NCI-H82 (cell line): ENCODE data around the gene RNF40.

Experiments used
- DNase-seq: peaks from one replicate; lab custom pipeline; 2025; lab: John Stamatoyannopoulos, UW

The RNF40 gene

DNA sequence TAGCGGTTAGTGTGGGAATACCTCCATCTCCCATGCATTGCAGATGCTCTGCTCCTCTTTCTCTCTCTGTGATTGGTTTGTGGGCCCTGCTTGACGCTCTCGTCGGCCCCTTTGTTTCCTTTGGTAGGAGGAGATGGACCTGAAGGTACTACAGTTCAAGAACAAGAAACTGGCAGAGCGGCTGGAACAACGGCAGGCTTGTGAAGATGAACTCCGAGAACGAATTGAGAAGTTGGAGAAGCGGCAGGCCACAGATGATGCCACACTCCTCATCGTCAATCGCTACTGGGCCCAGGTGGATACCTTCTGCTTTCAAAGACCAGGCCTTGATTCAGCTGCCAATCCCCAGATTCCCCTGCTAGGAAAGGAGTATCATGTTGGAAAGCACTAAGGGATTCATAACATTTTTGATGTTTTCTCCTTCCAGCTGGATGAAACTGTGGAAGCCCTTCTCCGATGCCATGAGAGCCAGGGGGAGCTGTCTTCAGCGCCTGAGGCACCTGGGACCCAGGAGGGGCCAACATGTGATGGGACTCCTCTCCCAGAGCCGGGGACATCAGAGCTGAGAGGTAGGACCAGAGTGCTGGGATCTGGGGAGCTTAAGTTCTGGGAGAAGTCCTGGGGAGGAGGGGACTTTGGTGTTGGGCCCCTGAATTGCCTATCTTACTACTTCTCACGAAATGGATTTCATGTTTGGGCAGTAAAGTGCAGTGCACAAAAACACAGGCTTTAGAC lies 1.0 kb downstream of the RNF40 start:
- no peak for DNase-seq

DNA sequence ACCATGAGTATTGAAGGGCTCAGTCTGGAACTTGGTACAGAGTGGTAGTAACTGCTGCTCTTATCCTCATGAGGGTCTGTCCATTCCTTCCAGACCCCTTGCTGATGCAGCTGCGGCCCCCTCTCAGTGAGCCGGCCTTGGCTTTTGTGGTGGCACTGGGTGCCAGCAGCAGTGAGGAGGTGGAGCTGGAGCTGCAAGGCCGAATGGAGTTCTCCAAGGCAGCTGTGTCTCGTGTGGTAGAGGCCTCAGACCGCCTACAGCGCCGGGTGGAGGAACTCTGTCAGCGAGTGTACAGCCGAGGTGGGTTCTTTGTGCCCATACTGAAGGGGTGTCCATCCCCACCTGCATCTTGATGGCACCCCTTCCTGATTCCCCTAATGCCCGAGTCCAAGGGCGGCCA lies 2.0 kb downstream of the RNF40 start:
- no peak for DNase-seq

DNA sequence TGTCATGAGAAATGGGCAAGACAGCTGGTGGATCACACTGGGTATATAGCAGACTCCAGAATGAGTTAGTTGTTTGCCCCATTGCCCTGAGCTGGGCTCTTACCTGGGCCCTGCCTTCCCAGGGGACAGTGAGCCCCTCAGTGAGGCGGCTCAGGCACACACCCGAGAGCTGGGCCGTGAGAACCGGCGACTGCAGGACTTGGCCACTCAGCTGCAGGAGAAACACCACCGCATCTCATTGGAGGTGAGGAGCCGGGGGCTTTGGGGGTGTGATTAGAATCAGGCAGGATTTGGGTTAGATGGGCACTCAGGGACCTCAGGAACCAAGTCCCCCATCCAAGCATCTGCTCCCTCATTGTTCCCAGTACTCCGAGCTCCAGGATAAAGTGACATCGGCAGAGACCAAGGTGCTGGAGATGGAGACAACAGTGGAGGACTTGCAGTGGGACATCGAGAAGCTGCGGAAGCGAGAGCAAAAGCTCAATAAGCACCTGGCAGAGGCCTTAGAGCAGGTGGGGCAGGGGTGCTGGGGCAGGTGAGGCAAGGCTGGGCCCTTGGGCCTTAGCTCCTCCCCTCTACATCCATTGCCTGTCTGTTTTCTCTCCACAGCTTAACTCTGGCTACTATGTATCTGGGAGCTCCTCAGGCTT lies 2.8 kb downstream of the RNF40 start:
- no peak for DNase-seq

DNA sequence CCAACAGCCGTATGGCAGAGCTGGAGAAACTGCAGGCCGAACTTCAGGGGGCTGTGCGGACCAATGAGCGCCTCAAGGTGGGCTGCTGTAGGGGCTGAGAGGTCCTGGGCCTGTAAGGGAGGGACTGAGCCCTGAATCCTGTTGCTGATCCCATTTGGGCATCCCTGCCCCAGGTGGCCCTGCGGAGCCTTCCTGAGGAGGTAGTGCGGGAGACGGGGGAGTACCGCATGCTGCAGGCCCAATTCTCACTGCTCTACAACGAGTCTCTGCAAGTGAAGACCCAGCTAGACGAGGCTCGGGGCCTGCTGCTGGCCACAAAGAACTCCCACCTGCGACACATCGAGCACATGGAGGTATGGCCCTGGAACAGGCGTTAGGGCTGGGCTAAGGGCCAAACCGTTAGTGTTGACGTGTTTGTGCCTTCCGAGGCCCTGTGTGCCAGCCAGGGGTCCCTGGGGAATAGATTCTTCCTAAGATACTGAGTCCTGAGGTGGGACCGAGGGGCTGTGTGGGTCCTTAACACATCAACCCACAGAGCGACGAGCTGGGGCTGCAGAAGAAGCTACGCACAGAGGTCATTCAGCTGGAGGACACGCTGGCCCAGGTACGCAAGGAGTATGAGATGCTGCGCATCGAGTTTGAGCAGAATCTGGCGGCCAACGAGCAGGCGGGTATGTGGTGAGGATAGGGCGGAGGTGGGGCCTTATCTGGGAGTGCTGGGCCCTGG lies 4.2 kb downstream of the RNF40 start:
- DNase-seq: no peak

DNA sequence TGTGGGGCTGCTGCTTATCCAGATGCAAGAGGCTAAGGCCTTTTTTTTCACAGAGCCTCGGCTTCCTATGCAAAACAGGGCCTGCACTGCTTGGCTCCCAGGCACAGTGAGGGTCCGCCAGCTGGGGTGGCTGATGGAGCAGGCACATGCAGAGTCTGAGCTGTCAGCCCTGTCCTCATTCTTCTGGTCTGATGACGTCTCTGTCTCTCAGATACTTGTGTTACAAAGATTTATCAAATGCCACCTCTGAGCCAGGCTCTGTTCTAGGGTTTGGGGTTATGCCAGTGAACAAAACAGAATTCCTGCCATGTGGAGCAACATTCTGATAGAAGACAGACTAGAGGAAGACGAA lies 4.8 kb downstream of the RNF40 start:
- no peak for DNase-seq

DNA sequence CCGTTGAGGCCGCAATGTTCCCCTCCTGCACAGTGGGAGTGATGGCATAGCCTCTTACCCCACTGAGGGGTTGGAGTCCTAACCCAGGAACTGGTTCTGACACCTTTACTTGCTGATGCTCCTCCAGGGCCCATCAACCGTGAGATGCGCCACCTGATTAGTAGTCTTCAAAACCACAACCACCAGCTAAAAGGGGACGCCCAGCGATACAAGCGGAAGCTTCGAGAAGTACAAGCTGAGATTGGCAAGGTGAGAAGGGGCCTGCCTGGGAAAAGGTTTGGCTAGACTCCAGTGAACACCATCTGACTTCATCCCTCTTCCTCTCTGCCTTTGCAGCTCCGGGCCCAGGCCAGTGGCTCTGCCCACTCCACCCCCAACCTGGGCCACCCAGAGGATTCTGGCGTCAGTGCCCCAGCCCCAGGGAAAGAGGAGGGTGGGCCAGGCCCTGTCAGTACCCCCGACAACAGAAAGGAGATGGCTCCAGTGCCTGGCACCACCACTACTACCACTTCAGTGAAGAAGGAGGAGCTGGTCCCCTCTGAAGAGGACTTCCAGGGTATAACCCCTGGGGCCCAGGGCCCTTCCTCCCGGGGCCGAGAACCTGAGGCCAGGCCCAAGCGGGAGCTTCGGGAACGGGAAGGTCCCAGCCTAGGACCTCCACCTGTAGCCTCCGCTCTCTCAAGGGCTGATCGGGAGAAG lies 5.8 kb downstream of the RNF40 start:
- no peak for DNase-seq

DNA sequence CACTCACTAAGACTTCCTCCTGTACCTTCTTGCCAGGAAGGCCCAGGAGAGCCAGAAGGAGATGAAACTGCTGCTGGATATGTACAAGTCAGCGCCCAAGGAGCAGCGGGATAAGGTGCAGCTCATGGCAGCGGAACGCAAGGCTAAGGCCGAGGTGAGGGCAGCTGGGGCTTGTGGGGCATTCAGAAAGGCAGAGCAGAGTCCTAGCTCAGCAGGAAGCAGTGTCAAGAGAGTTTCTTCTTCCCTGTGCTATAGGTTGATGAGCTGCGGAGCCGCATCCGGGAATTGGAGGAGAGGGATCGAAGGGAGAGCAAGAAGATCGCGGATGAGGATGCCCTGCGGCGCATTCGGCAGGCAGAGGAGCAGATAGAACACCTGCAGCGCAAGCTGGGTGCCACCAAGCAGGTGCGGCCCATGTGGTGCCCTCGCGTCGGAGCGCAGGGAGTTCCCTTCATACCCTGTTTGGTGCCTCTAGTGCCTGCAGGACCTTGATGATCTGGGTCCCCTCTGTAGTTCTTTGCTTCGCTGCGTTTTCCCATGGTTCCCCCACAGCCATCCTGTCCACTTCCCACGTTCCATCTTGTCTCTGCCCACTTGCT lies 6.6 kb downstream of the RNF40 start:
- DNase-seq: no peak

DNA sequence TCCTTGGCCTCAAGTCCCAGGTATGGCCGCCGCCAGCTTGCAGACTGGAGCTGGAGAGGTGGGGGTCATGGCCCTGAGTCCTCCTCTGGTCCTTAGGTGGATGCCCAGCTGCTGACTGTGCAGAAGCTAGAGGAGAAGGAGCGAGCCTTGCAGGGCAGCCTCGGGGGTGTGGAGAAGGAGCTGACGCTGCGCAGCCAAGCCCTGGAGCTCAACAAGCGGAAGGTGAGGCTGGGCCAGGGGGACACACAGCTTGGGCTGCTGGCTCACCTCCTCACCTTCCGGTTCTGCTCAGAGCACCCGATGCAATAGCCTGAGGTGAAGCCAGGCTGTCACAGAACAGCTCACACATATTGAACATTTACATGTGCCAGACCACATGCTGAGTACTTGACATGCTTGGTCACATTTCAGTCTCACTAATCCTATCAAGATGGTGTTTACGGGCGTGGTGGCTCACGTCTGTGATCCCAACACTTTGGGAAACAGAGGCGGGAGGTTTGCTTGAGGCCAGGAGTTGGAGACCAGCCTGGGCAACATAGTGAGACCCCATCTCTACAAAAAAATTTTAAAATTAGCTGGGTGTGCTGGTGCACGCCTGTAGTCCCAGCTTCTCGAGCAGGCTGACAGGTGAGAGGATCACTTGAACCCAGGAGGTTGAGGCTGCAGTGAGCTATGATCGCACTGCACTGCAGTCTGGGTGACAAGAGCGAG lies 7.4 kb downstream of the RNF40 start:
- no peak for DNase-seq

DNA sequence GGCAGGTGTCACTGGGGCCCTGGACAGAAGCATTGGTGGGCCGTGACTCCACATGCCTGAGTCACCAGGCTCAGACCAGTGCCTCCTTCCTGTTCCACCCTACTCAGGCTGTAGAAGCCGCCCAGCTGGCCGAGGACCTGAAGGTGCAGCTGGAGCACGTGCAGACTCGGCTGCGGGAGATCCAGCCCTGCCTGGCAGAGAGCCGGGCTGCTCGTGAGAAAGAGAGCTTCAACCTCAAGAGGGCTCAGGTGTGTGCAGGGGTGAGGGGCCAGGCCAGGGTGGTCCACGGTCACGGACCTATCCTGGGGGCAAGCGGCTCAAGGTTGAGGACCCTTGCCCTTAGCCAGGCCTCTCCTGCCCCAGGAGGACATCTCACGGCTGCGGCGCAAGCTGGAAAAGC lies 9.6 kb downstream of the RNF40 start:
- no peak for DNase-seq

DNA sequence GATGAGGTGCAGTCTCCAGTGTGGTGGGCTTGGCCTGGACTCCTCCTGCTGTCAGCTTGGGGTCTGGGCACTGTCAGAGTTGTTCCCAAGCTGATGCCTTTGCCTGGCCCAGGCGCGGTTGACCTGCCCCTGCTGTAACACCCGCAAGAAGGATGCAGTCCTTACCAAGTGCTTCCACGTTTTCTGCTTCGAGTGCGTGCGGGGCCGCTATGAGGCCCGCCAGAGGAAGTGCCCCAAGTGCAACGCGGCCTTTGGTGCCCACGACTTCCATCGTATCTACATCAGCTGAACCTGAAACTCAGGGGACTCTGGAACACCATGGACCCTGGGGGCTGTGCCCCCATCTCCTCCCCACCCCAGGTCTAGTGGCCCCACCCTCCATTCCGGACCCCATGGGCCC lies 11.7 kb downstream of the RNF40 start:
- DNase-seq: no peak

DNA sequence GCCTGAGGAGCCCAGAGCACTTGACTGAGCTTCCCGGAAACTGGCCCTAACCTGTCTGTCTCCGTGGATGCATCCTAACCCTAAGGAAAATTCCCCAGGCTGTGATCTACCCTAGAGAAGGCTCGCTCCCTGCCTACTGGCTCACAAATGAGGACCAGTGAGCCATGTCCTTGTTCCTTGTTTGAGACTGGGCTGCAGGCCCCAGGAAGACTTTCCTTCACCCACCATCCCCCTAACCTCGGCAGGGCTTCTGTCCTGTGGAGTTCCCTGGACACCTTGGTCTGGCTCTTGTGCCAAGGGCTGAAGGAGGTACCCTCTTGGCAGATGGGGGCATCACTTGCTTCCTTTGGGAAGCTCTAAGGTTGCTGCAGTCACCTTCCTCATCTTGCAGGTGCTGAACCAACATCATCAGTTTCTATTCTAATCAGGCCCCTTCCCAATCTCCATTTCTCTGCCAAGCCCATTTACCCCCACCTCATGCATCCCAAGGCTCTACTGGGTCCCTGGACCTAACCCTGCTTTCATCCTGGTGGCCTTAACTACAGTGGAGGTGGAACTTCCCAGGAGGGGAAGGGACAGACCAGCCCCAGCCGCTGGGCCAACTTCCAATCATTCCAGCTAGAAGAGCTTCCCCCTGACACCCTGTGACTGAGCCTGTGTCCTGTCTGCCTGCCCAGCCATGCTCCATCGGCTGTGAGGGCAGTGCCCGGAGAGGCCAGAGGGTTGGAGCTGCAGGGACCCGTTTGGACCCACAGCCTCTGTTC lies 12.4 kb downstream of the RNF40 start:
- no peak for DNase-seq

DNA sequence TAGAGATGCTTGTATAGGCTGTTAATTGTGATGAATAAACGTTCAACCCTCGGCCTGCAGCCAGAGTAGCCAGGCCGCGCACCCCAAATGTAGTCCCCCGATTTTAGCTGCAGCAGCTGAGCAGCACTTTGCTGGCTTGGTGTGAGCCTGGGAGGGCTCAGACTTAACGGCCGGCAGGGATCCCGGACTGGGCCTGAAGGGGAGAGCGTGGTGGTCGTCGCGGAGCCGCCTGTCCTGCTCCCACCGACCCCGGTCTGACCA lies 12.9 kb downstream of the RNF40 start:
- DNase-seq: no peak

DNA sequence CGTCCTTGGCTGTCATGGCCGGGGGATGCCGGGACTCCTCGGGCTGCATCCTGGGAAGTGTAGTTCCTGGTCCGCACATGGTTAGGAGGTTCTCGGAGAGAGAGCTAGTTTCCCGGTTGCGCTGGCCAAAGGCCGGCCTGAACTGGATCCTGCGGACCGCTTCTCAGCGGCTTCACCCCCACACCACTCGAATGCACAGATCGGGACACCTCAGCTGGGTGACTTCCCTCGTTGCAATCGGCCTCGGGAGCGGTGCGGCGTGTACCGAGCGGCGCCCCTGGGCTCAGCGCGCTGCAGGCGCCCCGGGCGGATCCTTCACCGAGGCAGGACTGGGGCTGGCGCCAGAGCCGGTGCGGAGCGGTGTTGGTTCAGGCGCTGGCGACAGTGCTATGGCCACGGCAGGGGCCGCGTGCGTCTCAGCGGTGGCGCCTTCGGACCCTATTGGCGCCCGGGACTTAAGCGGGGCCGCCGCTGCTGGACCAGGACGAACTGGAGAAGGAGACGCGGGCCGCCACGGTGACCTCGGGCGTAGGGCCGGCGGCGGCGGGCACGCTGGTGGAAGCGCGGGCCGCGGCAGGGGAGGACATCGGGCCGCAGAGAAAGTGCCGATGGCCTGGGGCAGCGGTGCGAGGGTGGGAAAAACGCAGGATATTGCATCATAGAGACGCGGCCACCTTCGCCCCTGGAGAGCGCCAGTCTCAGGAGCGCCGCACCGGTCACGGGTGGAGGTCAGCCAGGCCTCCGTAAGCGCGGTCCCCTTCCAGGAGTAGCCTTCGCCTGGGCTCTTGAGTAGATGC lies 13.5 kb downstream of the RNF40 start:
- DNase-seq: peak; percentile 91

DNA sequence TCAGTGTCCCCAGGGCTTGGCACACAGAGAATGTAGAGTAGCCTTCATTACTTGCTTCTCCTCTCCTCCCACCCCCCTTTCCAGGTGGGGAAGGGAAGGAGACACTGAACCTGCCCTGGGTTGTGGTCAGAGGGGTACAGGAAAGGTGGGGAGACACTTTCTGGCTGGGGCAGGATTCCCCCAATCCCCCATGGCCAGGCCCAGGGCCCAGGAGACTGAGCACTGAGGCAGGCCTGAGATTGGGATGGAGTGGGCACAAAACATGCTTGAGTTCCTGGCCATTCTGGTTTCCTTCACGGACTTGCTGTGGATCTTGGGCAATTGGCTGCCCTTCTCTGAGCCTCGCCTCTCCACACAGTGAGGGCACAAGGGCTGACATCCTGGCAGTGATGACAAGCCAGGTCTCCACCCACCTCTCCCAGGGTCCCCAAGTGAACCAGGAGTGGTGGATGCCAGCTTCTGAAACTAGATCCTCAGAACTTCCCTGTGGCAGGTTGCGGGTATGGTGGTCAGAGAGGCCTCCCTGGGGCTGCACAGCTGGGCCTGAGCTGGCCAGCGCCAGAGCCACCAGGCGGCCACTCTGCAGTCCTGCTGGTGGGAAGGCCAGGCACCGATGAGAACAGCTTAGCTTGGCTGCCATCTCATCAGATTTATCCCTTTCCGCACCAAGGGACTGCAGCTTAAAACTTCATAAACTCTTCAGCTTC lies 15.6 kb downstream of the RNF40 start:
- DNase-seq: no peak

DNA sequence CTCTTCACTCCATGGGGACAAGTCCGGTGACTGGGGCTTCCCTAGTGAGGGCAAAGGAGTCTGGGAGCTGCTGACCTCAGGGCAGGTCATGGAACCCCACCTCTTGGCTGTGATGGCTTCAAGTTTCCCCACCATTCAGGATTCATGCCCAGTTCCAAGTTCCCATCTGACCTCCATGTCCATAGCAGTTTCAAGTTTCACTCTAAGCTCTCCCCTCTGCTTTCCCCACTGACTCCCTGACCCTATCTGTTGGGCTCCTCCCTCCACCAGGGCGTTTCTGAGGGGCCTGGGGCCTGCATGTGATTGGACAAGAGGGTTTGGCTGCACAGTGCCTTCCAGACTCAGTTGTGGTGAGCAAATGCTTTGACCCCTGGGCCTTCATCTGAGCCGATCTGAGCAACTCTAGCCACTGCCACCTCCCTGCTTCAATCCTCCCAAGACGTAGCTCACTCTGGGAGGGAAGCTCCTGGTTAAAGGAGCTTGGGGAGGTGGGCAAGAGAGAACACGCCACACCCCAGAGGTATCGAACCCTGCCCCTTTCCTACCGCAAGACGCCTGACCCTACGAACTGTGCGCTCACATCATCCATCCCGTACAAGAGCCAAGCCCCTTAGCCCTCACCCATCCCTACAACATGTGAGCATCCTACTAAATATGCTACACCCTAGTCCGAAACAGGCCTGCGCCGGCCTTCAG lies 16.6 kb downstream of the RNF40 start:
- peak; percentile 18 for DNase-seq

DNA sequence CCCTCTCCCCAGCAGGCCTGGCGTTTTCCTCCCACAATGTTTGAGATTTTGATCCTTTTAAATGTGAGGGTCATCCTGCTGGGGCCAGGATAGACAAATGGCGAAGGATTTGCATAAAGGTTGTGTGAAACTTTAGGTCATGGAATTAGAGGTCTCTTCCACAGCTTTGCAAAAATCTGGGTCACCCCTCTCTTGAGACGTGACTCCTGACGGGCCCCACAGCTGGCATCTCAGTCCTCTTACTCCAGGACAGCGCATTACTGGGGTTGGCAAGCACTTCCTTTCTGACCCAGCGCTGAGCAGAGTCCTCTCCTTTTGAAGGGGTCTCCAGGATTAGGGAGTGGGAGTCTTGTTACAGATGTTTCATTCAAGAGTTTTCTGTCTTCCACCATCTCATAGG lies 17.5 kb downstream of the RNF40 start:
- DNase-seq: no peak

DNA sequence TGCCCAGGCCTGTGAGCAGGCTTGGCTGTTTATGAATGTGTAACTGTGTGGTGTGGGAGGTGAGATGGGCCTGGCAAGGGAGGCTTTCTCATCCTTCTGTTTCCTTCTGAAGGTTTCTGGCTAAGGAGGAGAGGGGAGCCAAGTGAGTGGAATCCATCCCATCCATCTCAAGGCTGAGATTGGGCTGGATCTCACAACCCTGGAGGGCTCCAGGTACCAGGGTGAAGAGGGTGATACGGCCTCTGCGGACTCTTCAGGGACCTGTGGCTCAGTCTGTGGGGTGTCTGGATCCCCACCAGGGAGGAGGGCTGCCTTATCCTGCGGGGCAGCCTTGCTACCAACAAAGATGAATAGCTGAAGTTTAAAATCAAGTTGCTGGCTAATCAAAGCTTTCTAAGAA lies 17.9 kb downstream of the RNF40 start:
- DNase-seq: no peak

DNA sequence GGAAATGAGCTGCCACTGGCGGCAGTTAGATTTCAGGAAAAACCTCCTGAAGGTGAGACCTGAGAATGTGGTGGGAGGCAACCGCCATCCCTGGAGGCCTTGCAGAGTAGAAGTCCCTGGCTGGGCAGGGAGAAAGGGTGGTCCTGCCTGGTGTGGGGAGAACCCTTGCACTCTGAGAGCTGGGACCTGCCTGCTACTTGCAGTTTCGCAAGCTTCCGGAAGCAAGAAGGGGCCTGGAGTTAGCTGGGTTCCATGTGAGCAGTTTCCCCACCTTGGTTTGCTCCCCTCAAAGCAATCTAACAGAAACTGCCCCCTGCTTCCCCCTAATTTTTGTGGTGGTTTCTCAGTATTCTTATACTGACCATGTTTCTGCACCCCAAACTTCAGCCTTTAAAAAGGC lies 18.4 kb downstream of the RNF40 start:
- no peak for DNase-seq
